ENCODE results near the gene ITGA1.

GRCh38 chr5:52950686-52951085, 163.0 kb downstream of the ITGA1 start:
- TF ChIP-seq TBP (IDR thresholded peaks at IDR 0.05; ENCODE audit: low read depth, low read length), result no peak
- no peak for TF ChIP-seq JUN (IDR thresholded peaks at IDR 0.05; ENCODE audit: low read depth, low read length)
- no peak for TF ChIP-seq SUZ12 (IDR thresholded peaks at IDR 0.05; ENCODE audit: low read length)
- no peak for TF ChIP-seq POLR2AphosphoS5 (IDR thresholded peaks at IDR 0.05; ENCODE audit: low read depth, low read length)
- no peak for TF ChIP-seq ASH2L (IDR thresholded peaks at IDR 0.05; ENCODE audit: low read length)
- TF ChIP-seq SIN3A (conservative IDR thresholded peaks at IDR 0.05 in 1 of 2, IDR thresholded peaks at IDR 0.05 in 1 of 2; ENCODE audit: low read depth in 1 of 2, low read length in 2 of 2), result no peak
- TF ChIP-seq CTCF (IDR thresholded peaks at IDR 0.05; ENCODE audit: control extremely low read depth in 1 of 3, insufficient read depth in 1 of 3, low read depth in 1 of 3, low read length in 3 of 3), result no peak
- TF ChIP-seq POLR2A (IDR thresholded peaks at IDR 0.05; ENCODE audit: control extremely low read depth in 1 of 2, low read depth in 2 of 2, low read length in 2 of 2), result no peak
- TF ChIP-seq EZH2 (IDR thresholded peaks at IDR 0.05; ENCODE audit: low read depth, low read length, severe bottlenecking), result no peak
- TF ChIP-seq BCL11A (IDR thresholded peaks at IDR 0.05; ENCODE audit: low read depth in 2 of 2, low read length in 2 of 2), result no peak
- no peak for TF ChIP-seq YY1 (IDR thresholded peaks at IDR 0.05; ENCODE audit: low read depth, low read length)
